K562 (cell line): ENCODE measurements around the gene CCDC137. TPM values are rescaled to one million over a fixed set of nuclear protein-coding genes. Genes with fewer than 3 reads are reported as not detected.

Experiments
- CUX1 ChIP-seq: fragments of 200-800 bp; sonication (Bioruptor generic); IDR thresholded peaks from 2 replicates; pipeline ENCODE4 v1.6.1; 2016; ENCODE audit warnings: missing genetic modification characterization, missing compliant biosample characterization
- RNF219 ChIP-seq: fragments of 250-450 bp; sonication (Bioruptor Pico); IDR thresholded peaks from 2 replicates; pipeline ENCODE4 v1.5.0; 2022; ENCODE audit warnings: mild to moderate bottlenecking
- SIN3A ChIP-seq, 2 experiments: fragments of 150-350 bp in 1 of 2; IDR thresholded peaks; 2 replicates each; pipeline ENCODE4 v1.6.1; 2011 to 2016; ENCODE audit warnings: borderline replicate concordance in 2 of 2, low read depth in 2 of 2, low read length in 2 of 2, mild to moderate bottlenecking in 2 of 2, moderate library complexity in 2 of 2; ENCODE audit not compliant: control insufficient read depth in 1 of 2
- ZNF239 ChIP-seq: fragments of 250-450 bp; sonication (Bioruptor Pico); IDR thresholded peaks from 2 replicates; pipeline ENCODE4 v1.4.0; 2020; ENCODE audit warnings: mild to moderate bottlenecking
- polyA plus RNA-seq, 8 experiments: library from polyadenylated mRNA; depleted of rRNA in 4 of 8; stranded (reverse) in 5 of 8; unstranded in 3 of 8; fragments of >200 nt; fragmentation: Nextera tagmentation in 2 of 8; fragmentation: Illumina TruSeq in 1 of 8; extraction: Ambion mirVana in 2 of 8; extraction: Trizol in 1 of 8; gene quantifications; 2 replicates each; pipeline versions ENCODE4 v1.2.1 to v1.2.3, GENCODE V29; 2011 to 2014; ENCODE audit warnings: inconsistent platforms in 1 of 8, missing spikeins in 1 of 8
- total RNA-seq, 7 experiments: library from RNA; depleted of rRNA in 6 of 7; stranded (reverse); fragments of >200 nt in 6 of 7; fragmentation: Illumina TruSeq in 2 of 7; extraction: Trizol in 2 of 7; gene quantifications; 2 replicates each; pipeline versions ENCODE4 v1.2.1 to v1.2.3, GENCODE V29; 2011 to 2021; ENCODE audit warnings: low replicate concordance in 1 of 7

Gene CCDC137
- total and polyA plus RNA-seq, 9 of the 15 experiments (the other 6 are each of a cell fraction or from before 2014, with no cell fraction given) = 2.3 to 68.1 (median 38.3) TPM

DNA sequence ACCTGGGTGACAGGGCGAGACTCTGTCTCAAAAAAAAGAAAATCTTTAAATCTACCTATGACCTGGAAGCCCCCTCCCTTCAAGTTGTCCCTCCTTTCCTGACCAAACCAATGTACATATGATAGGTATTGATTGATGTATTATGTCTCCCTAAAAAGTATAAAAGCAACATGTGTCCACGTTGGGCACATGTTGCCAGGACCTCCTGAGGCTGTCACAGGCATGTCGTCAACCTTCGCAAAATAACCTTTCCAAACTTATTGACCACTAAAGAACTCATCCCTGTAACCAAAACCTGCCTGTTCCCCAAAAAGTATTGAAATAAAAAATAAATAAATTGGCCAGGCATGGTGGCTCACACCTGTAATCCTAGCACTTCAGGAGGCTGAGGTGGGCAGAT lies 4.5 kb upstream of the CCDC137 start (continued):
- TF ChIP-seq RNF219 (CRISPR knock-in tag) (no peak), SIN3A (IDR thresholded peaks at IDR 0.05; ENCODE audit: borderline replicate concordance in 2 of 2, control insufficient read depth in 1 of 2, low read depth in 2 of 2, low read length in 2 of 2) (no peak), CUX1 (CRISPR knock-in tag) (no peak), ZNF239 (no peak)
